ENCODE measurements around the gene IMMP2L. TPM values are rescaled to one million over a fixed set of nuclear protein-coding genes. Genes with fewer than 3 reads are reported as not detected.

IMMP2L gene
- polyA plus RNA-seq, 1 donor (not counting 4 experiments of a cell fraction or from before 2014, with no cell fraction given), result 14.1 TPM

GRCh38 chr7:111371437-111371836 lies 190.9 kb downstream of the IMMP2L start:
- H3K4me1 ChIP-seq (ENCODE audit: control insufficient read depth, extremely low read depth, insufficient read depth, low read length), result peaks cover 2% of the 10 kb centered on the region
- no peak overlapping the region for H3K27ac ChIP-seq (ENCODE audit: control insufficient read depth, insufficient read depth, low read length)
- no peaks in the 10 kb centered on the region for H3K9me3 ChIP-seq (ENCODE audit: control insufficient read depth, low read depth, low read length)
- H3K36me3 ChIP-seq (ENCODE audit: control insufficient read depth in 2 of 2, extremely low read depth in 1 of 2, insufficient read depth in 2 of 2, low read length in 2 of 2), result no peaks in the 10 kb centered on the region
- H3K79me2 ChIP-seq (ENCODE audit: control insufficient read depth, insufficient read depth, low read length), result no peaks in the 10 kb centered on the region
- no peak for TF ChIP-seq EZH2 (IDR thresholded peaks at IDR 0.05; ENCODE audit: low read length)
- no peak for TF ChIP-seq CTCF (optimal IDR thresholded peaks at IDR 0.05 in 1 of 3, IDR thresholded peaks at IDR 0.05 in 1 of 3, conservative IDR thresholded peaks at IDR 0.05 in 1 of 3; ENCODE audit: extremely low read depth in 1 of 3, insufficient read depth in 2 of 3, low read length in 3 of 3)
- no peaks in the 10 kb centered on the region for H4K20me1 ChIP-seq (ENCODE audit: control insufficient read depth, extremely low read depth, insufficient read depth, low read length)
- H3K9ac ChIP-seq (ENCODE audit: control insufficient read depth, extremely low read depth, insufficient read depth, low read length), result no peak overlapping the region
- no peaks in the 10 kb centered on the region for H3K9me1 ChIP-seq (ENCODE audit: control insufficient read depth, extremely low read depth, insufficient read depth, low read length)
- no peak overlapping the region for H2AFZ ChIP-seq (ENCODE audit: control insufficient read depth, low read length)
- no peak overlapping the region for H3K4me3 ChIP-seq (ENCODE audit: control insufficient read depth in 2 of 3, extremely low read depth in 1 of 3, insufficient read depth in 2 of 3, low read depth in 1 of 3, low read length in 3 of 3)
- H3K27me3 ChIP-seq (ENCODE audit: control insufficient read depth, extremely low read depth, insufficient read depth, low read length), result no peaks in the 10 kb centered on the region
- no peak for FAIRE-seq
- no peak for DNase-seq (ENCODE audit: low read depth, low spot score)
- dilution Hi-C loops (cut with MboI; ENCODE audit: extremely low pct_ligation_motif_present, low sequenced_read_pairs), result no loop called here
- H3K4me2 ChIP-seq (ENCODE audit: control insufficient read depth, extremely low read depth, insufficient read depth, low read depth, low read length), result no peak overlapping the region

- dilution Hi-C loops (cut with MboI; ENCODE audit: extremely low pct_ligation_motif_present, low sequenced_read_pairs), result no loop called here
Measured at GRCh38 chr7:111370002-111370401, 192.3 kb downstream of the IMMP2L start.

More at GRCh38 chr7:111370002-111370401, 192.3 kb downstream of the IMMP2L start:
- no peaks in the 10 kb centered on the region for H3K9me1 ChIP-seq (ENCODE audit: control insufficient read depth, extremely low read depth, insufficient read depth, low read length)
- peak; percentile 74 for FAIRE-seq
- H3K27me3 ChIP-seq (ENCODE audit: control insufficient read depth, extremely low read depth, insufficient read depth, low read length), result no peaks in the 10 kb centered on the region
- H3K79me2 ChIP-seq (ENCODE audit: control insufficient read depth, insufficient read depth, low read length), result no peaks in the 10 kb centered on the region
- H3K9me3 ChIP-seq (ENCODE audit: control insufficient read depth, low read depth, low read length), result no peaks in the 10 kb centered on the region
- no peak overlapping the region for H2AFZ ChIP-seq (ENCODE audit: control insufficient read depth, low read length)
- no peak for DNase-seq (ENCODE audit: low read depth, low spot score)
- peaks cover 2% of the 10 kb centered on the region for H3K4me1 ChIP-seq (ENCODE audit: control insufficient read depth, extremely low read depth, insufficient read depth, low read length)
- H3K27ac ChIP-seq (ENCODE audit: control insufficient read depth, insufficient read depth, low read length), result no peak overlapping the region
- no peak overlapping the region for H3K4me3 ChIP-seq (ENCODE audit: control insufficient read depth in 2 of 3, extremely low read depth in 1 of 3, insufficient read depth in 2 of 3, low read depth in 1 of 3, low read length in 3 of 3)
- H3K9ac ChIP-seq (ENCODE audit: control insufficient read depth, extremely low read depth, insufficient read depth, low read length), result no peak overlapping the region
- no peaks in the 10 kb centered on the region for H3K36me3 ChIP-seq (ENCODE audit: control insufficient read depth in 2 of 2, extremely low read depth in 1 of 2, insufficient read depth in 2 of 2, low read length in 2 of 2)
- TF ChIP-seq CTCF (optimal IDR thresholded peaks at IDR 0.05 in 1 of 3, IDR thresholded peaks at IDR 0.05 in 1 of 3, conservative IDR thresholded peaks at IDR 0.05 in 1 of 3; ENCODE audit: extremely low read depth in 1 of 3, insufficient read depth in 2 of 3, low read length in 3 of 3) (no peak), EZH2 (IDR thresholded peaks at IDR 0.05; ENCODE audit: low read length) (no peak)
- no peaks in the 10 kb centered on the region for H4K20me1 ChIP-seq (ENCODE audit: control insufficient read depth, extremely low read depth, insufficient read depth, low read length)
- no peak overlapping the region for H3K4me2 ChIP-seq (ENCODE audit: control insufficient read depth, extremely low read depth, insufficient read depth, low read depth, low read length)

Measured in keratinocyte (primary cell).